ENCODE measurements around the gene MFSD2A. TPM values are rescaled to one million over a fixed set of nuclear protein-coding genes. Genes with fewer than 3 reads are reported as not detected.
A peak's percentile ranks its signal among the peaks of the same experiment; 100 is the strongest.
"Not testable (repeated sequence)": the region's sequence is repeated elsewhere in the genome, so short reads cannot be mapped to it uniquely, and the experiment has no call there.

MFSD2A gene
- total RNA-seq, 4 donors from 2014 or later, result 6.6 to 239 (median 132) TPM

DNA sequence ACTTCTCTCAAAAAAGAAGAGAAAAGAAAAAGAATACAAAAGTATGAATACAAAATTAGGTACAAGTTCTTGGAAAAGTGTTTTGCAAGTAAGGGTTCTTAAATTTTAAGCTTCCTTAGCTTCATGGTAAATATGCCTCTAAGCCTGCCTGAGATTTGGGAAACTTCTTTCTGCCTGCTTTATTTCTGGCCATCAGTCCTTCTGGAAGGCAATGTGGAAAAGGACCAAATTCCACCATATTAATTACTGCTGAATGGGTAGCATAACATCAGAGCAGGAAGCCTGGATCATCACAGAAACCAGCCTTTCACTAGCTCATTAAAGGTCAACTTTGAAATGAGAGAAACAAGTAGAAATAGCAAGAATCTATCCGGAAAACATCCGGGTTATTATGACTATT lies 46.5 kb downstream of the MFSD2A start:
- Histone ChIP-seq H3K27me3 (no peaks in the 10 kb centered on the region), H3K36me3 (no peaks in the 10 kb centered on the region), H3K4me3 (no peak overlapping the region), H3K4me1 (peaks cover 0 to 13% (median 0%) of the 10 kb centered on the region in 4 donors), H3K27ac (no peak overlapping the region), H3K9me3 (no peaks in the 10 kb centered on the region)
- TF ChIP-seq, protein P1, sequence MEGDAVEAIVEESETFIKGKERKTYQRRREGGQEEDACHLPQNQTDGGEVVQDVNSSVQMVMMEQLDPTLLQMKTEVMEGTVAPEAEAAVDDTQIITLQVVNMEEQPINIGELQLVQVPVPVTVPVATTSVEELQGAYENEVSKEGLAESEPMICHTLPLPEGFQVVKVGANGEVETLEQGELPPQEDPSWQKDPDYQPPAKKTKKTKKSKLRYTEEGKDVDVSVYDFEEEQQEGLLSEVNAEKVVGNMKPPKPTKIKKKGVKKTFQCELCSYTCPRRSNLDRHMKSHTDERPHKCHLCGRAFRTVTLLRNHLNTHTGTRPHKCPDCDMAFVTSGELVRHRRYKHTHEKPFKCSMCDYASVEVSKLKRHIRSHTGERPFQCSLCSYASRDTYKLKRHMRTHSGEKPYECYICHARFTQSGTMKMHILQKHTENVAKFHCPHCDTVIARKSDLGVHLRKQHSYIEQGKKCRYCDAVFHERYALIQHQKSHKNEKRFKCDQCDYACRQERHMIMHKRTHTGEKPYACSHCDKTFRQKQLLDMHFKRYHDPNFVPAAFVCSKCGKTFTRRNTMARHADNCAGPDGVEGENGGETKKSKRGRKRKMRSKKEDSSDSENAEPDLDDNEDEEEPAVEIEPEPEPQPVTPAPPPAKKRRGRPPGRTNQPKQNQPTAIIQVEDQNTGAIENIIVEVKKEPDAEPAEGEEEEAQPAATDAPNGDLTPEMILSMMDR (IDR thresholded peaks at IDR 0.05), result no peak
- TF ChIP-seq POLR2A (IDR thresholded peaks at IDR 0.05), result no peak
- DNase-seq, result no peak

DNA sequence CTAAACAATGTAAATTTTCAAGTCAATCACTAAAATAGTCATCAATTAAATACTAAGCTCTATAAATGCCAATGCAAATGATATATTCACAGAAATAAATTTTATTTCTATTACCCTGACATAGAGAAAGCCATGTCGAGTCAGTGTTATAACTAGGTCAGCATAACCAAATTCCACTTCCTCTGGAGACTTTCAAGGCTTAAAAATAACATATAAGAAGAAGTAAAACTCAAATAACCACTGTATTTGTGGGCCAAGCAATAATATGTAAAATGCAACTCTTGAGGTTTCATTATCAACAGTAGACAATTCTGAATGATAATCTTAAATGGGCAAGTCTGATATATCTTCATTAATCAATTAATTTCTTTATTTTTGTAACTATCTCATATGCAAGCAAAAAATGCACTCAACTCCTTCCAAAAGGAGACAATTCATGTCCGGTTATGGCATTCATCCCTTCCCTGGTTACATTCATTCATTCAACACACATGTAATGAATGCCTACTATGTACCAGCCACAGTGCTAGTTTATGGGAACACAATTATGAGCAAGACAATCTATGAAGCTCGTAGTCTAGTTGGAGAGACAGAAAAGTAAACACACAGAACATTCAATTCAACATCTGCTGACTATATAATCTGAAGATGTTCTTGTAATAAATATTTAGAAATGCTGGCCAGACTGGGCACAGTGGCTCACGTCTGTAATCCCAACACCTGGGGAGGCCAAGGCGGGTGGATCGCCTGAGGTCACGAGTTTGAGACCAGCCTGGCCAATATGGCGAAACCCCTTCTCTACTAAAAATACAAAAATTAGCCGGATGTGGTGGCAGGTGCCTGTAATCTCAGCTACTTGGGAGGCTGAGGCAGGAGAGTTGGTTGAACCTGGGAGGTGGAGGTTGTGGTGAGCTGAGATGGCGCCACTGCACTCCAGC lies 48.5 kb downstream of the MFSD2A start:
- Histone ChIP-seq H3K27me3 (no peaks in the 10 kb centered on the region), H3K4me3 (no peak overlapping the region), H3K36me3 (no peaks in the 10 kb centered on the region), H3K9me3 (no peaks in the 10 kb centered on the region), H3K27ac (peak overlapping the region in 1 of 4 donors; percentile 25), H3K4me1 (peaks cover 0 to 12% (median 0%) of the 10 kb centered on the region in 4 donors)
- no peak for DNase-seq
- TF ChIP-seq, protein P1 (IDR thresholded peaks at IDR 0.05), result no peak
- TF ChIP-seq POLR2A (IDR thresholded peaks at IDR 0.05), result no peak

DNA sequence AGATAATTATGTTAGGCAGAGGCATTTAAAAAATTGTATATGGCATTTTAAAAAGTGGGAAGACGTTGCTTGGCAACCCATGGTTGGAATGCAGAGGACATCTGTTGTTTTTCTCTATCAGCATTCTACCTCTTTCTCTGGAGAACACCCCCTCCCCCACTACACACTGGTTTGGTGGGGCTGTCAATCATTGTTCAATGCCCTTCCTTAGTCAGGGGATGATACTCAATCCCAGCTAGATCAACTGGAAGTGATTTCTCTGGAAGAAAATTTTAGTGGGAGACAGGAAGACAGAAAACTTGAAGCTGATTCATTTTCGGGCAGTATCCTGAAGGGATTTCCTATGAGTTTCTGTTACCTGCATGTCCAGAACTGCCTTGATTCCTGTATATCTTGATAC lies 49.9 kb downstream of the MFSD2A start:
- Histone ChIP-seq H3K4me3 (no peak overlapping the region), H3K36me3 (no peaks in the 10 kb centered on the region), H3K27ac (no peak overlapping the region), H3K27me3 (no peaks in the 10 kb centered on the region), H3K4me1 (peaks cover 0 to 12% (median 0%) of the 10 kb centered on the region in 4 donors), H3K9me3 (no peaks in the 10 kb centered on the region)
- no peak for DNase-seq
- TF ChIP-seq, protein P1 (IDR thresholded peaks at IDR 0.05), result no peak
- no peak for TF ChIP-seq POLR2A (IDR thresholded peaks at IDR 0.05)

DNA sequence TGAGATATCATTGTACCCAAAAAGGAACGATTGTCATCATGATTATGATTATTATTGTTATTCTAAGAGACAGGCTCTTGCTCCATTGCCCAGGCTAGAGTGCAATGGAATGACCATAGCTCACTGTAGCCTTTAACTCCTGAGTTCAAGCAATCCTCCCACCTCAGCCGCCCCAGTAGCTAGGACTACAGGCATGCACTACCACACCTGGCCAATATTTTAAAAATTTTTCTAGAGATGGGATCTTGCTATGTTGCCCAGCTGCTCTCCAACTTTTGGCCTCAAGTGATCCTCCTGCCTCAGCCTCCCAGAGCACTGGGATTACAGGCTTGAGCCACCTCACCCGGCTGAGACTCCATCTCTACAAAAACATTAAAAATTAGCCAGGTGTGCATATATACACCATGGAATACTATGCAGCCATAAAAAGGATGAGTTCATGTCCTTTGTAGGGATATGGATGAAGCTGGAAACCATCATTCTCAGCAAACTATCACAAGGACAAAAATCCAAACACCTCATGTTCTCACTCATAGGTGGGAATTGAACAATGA lies 52.6 kb downstream of the MFSD2A start:
- DNase-seq, H3K4me3 ChIP-seq, H3K36me3 ChIP-seq, H3K27ac ChIP-seq, H3K9me3 ChIP-seq, H3K27me3 ChIP-seq: not testable (repeated sequence)
- peaks cover 0 to 11% (median 0%) of the 10 kb centered on the region in 4 donors for H3K4me1 ChIP-seq

DNA sequence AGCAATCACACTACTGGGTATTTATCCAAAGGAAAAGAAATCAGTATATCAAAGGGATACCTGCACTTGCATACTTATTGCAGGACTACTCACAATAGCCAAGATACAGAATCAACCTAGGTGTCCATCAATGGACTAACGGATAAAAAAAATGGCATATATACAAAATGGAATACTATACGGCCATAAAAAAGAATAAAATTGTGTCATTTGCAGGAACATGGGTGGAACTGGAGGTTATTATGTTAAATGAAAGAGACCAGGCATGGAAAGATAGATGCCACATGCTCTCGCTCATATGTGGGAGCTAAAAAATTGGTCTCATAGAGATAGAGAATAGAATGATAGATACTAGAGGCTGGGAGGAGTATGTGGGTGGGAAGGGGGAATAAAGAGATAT lies 56.3 kb downstream of the MFSD2A start:
- Histone ChIP-seq H3K4me1 (no peaks in the 10 kb centered on the region), H3K27ac (no peak overlapping the region), H3K9me3 (no peaks in the 10 kb centered on the region), H3K4me3 (no peak overlapping the region), H3K36me3 (no peaks in the 10 kb centered on the region), H3K27me3 (no peaks in the 10 kb centered on the region)
- TF ChIP-seq, protein P1 (IDR thresholded peaks at IDR 0.05), result no peak
- DNase-seq, result no peak

DNA sequence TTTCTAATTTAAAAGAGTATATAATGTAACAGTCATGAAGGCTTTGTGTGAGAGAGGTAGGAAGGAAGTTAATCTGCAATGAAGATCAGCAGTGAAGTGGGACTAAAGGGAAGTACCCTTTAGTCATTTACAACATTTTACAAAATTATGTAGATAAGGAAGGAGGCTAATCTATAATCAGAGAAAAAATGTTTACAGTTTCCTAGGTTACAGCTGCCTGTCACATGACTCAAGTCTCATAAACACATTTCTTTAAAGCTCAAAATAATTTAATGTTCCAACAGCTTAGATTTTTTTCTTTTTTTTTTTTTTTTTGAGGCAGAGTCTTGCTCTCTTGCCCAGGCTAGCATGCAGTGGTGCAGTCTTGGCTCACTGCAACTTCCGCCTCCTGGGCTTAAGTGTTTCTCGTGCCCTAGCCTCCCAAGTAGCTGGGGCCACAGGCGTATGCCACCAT lies 59.3 kb downstream of the MFSD2A start:
- DNase-seq, result no peak
- Histone ChIP-seq H3K9me3 (no peaks in the 10 kb centered on the region), H3K27ac (no peak overlapping the region), H3K27me3 (no peaks in the 10 kb centered on the region), H3K4me1 (no peaks in the 10 kb centered on the region), H3K4me3 (no peak overlapping the region), H3K36me3 (no peaks in the 10 kb centered on the region)
- TF ChIP-seq, protein P1 (IDR thresholded peaks at IDR 0.05), result no peak
- TF ChIP-seq POLR2A (IDR thresholded peaks at IDR 0.05), result no peak

Data from Peyer's patch (tissue), 4 donors.